HG02798 (cell line): ENCODE results near the gene XPO5.
"Not testable (repeated sequence)": the region's sequence is repeated elsewhere in the genome, so short reads cannot be mapped to it uniquely, and the experiment has no call there.

Experiments
- ATAC-seq: cut with Tn5 transposase; IDR thresholded peaks from one replicate; pipeline ENCODE4 v1.9.1; 2021; ENCODE audit warnings: mild to moderate bottlenecking; ENCODE audit not compliant: unreplicated experiment, poor library complexity

Gene XPO5

DNA sequence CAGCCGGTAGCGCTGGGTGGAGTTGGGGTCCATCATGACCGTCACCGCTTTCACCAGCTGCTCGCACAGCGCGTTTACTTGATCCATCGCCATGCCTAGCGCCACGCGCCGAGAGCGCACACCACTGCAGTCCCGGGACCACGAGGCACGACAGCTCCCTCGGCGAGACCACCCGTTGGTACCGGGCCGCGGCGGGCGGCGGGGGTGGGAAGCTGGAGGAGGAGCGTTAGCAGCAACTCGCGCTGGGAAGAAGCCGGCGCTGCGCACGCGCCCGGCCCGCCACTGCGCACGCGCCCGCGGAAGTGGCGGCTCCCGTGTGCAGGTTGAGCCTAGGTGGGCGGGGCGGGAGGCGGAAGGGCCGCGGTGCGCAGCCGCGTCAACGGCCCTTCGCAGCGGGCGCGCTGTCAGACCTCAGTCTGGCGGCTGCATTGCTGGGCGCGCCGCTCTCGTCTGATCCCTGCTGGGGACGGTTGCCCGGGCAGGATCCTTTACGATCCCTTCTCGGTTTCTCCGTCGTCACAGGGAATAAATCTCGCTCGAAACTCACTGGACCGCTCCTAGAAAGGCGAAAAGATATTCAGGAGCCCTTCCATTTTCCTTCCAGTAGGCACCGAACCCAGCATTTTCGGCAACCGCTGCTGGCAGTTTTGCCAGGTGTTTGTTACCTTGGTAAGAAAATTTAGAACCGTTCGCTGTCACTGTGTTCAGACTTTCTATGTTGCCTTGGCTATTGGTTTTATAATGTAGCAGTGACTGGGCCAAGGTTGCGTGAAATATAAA lies at the start of gene XPO5, which contains the start of gene POLH:
Gene XPO5 (minus strand): TSS at position 267 of the 780 bp plus-strand sequence. CDS start 174 bp downstream, at position 93.
Gene POLH (plus strand): TSS at position 414 of the 780 bp plus-strand sequence. CDS start 6,135 bp downstream, outside the sequence.
- ATAC-seq: peak; percentile 93

- ATAC-seq: no peak
Observed at GRCh38 chr6:43625393-43625992, 49.7 kb upstream of the XPO5 start.

GRCh38 chr6:43624786-43625288 lies 49.0 kb upstream of the XPO5 start:
- no peak for ATAC-seq

GRCh38 chr6:43623880-43624785 lies 48.3 kb upstream of the XPO5 start:
- ATAC-seq: no peak

- no peak for ATAC-seq
Observed at GRCh38 chr6:43622541-43622940, 46.7 kb upstream of the XPO5 start.

DNA sequence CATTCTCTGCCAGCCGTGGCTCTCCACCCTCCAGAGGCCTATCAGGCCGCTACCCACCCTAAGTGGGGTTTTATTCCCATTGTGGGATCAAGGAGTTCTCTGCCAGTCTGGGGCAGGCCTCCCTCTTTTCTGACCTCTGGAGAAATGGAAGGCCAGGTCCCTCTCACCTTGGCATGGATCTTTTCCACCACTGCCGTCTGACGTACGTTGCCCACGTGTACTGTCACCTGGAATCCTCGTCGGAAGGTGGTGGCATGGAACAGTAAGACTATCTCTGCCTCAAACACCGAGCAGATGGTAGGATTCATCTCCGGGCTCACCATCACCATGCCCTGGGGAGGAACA lies 46.0 kb upstream of the XPO5 start:
- ATAC-seq: no peak

GRCh38 chr6:43621078-43621835 lies 45.4 kb upstream of the XPO5 start:
- ATAC-seq: no peak

- ATAC-seq: no peak
Observed at GRCh38 chr6:43616725-43617472, 41.1 kb upstream of the XPO5 start.

DNA sequence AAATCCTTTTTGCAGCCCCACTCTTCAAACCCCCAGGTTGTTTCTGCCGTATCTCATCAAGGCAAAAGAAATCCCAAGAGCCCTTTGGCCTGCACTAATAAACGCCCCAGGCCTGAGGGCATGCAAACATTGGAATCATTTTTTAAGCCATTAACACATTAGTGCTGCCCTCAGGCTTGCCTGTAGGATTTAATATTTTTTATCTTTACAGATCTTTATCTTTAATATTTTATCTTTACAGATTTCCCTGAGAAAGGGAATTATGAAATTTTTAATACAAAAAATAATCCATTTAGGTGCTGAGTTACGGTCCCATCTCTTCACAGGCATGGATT lies 38.5 kb upstream of the XPO5 start:
- ATAC-seq: no peak

- no peak for ATAC-seq
Observed at GRCh38 chr6:43613721-43614395, 38.0 kb upstream of the XPO5 start.

DNA sequence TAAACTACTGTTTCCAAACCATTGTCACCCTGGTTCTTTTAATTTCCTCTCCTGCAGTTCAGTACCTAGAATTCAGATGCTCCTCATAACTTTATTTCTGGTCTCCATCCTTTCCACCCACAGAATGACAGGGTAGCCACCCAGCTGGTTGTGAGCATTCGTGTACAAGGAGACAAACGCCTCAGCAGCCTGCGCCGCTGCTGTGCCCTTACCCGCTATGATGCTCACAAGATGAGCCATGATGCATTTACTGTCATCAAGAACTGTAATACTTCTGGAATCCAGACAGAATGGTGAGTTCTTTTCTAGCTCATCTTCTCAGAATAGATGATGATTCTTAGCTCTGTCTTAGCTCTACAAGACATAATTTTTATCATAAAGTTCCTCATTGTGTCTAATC lies 34.6 kb upstream of the XPO5 start:
- ATAC-seq: no peak

DNA sequence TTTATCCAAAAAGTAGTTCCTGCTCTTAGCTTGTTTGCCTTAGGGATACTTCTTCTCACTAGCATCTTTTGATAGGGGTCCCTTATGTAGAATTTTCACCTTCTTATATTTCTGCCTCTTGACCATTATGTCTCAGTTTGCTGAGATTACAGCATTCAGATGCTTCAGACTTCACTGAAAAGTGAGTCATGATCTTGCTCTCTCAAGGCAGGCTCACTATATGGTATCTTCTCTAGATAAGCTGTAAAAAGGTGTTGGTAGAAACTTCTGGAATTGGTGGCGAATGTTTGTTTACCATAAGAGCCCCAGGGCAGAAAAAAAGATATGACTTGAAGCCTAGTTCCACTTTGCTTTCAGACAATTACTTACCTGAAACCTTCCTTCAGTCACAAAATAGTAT lies 33.6 kb upstream of the XPO5 start:
- ATAC-seq: no peak

GRCh38 chr6:43608807-43609206 lies 33.0 kb upstream of the XPO5 start:
- ATAC-seq: no peak

DNA sequence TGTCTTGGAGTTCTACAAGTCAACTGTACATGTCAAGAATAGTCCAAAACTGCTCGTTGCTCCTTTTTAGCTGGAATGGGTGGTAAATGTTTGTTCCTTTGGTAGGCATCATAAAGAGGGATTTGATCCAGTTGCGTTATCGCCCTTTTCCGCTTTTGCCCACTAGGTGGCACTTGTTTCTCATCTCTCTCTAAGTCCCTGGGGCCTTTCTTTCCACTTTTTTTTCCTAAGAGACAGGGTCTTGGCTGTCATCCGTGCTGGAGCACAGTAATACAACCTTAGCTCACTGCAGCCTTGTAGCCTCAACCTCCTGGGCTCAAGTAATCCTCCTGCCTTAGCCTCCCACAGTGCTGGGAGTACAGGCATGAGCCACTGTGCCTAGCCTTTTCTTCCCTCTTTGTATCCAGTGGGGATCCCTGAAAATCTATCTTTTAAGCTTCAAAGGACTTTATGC lies 32.5 kb upstream of the XPO5 start:
- ATAC-seq: no peak

DNA sequence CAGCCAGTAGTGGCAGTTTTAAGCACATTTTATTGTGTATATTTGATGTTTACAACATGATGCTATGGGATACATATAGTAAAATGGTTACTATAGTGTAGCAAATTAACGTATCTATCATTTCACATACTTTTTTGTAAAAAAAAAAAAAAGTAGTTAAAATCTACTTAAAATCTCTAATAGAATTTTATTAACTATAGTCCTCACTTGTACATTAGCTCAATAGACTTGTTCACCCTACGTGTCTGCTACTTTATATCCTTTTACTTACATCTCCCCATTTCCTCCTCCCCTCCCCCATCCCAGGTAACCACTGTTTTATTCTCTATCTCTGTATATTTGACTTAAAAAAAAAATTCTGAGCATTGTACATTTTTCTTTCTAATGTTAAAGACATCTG lies 30.2 kb upstream of the XPO5 start:
- no peak for ATAC-seq

DNA sequence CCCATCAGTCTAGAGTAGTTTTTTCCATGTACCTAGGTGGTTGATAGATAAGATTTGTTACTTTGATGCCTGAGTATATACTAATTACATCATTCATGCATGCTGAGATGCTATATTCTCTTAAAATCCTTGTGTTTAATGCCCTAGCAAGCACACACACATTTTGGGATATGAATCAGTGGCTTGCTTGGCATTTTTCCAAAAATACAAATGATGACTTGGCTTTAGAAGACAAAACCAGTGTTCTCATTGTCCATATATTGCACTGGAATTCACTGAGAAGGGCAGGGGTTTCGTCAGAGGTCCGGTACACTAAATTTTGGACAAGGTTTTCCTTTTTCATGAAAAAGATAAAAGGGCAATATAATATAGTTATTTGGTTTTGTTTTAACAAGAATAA lies 28.3 kb upstream of the XPO5 start:
- ATAC-seq: no peak

- ATAC-seq: no peak
Observed at GRCh38 chr6:43600595-43600994, 24.8 kb upstream of the XPO5 start.

DNA sequence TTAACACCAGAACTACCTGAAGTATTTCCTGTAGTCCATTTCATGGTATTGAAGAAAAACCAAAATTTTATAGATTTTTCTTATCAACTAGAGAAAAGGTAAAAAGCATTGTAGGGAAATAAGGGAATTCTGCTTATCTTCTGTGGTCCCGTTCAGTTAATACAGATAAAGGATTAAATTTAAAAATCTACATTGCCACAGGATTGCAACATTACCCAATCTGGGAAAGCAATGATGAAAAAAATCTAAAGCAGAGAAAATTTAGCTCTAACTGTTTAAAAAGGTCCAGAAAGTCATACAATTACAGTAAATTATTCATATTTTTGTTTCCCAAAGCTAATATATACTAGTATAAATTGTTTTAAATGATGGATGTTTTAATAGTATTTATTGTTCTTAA lies 18.1 kb upstream of the XPO5 start:
- ATAC-seq: no peak

DNA sequence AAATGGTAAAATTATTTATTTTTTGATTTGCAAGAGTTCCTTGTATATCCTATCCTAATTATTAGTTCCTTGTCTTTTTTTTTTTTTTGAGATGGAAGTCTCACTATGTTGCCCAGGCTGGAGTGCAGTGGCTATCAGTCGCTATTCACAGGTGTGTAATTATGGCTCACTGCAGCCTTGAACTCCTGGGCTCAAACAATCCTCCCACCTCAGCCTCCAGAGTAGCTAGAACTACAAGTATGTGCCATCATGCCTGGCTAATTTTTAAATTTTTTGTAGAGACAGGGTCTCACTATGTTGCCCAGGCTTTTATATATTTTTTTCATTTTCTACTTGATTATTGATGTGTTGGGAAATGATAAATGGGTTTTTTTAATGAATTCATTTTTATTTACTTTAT lies 13.7 kb upstream of the XPO5 start:
- ATAC-seq: not testable (repeated sequence)
